Keratinocyte (primary cell): ENCODE results near the gene EDC3.

Experiments used
- CTCF ChIP-seq, 3 experiments: IDR thresholded peaks in 1 of 3; conservative IDR thresholded peaks in 1 of 3; optimal IDR thresholded peaks in 1 of 3; 2 replicates in 2 of 3; 3 replicates in 1 of 3; pipeline versions ENCODE3 to v1.5.1; 2011; ENCODE audit warnings: low read length in 3 of 3, mild to moderate bottlenecking in 3 of 3, moderate library complexity in 2 of 3, control low read depth in 1 of 3, inconsistent platforms in 1 of 3; ENCODE audit not compliant: insufficient read depth in 2 of 3; ENCODE audit errors: extremely low read depth in 1 of 3
- EZH2 ChIP-seq: IDR thresholded peaks from one replicate; pipeline ENCODE4 v1.6.1; 2012; ENCODE audit warnings: inconsistent platforms, mild to moderate bottlenecking, low read length, moderate library complexity

GRCh38 chr15:74626752-74627692 lies 68.8 kb downstream of the EDC3 start:
- TF ChIP-seq CTCF (optimal IDR thresholded peaks at IDR 0.05 in 1 of 3, IDR thresholded peaks at IDR 0.05 in 1 of 3, conservative IDR thresholded peaks at IDR 0.05 in 1 of 3; ENCODE audit: extremely low read depth in 1 of 3, insufficient read depth in 2 of 3, low read length in 3 of 3) (no peak), EZH2 (no peak)
